ENCODE data around the gene PIGU. TPM values are rescaled to one million over a fixed set of nuclear protein-coding genes. Genes with fewer than 3 reads are reported as not detected.

Gene PIGU
- total and polyA plus RNA-seq, 2 of the 13 experiments (the other 11 are each of a cell fraction or from before 2014, with no cell fraction given): 45.5 to 231 TPM

GRCh38 chr20:34511891-34512265 is 165.0 kb downstream of the PIGU start (continued):
- TF ChIP-seq HOXA5 (CRISPR knock-in tag; IDR thresholded peaks at IDR 0.05): no peak
- no peak for TF ChIP-seq NFE2L2 (IDR thresholded peaks at IDR 0.05; ENCODE audit: low read length)
- TF ChIP-seq ZNF678 (CRISPR knock-in tag; IDR thresholded peaks at IDR 0.05): no peak
- TF ChIP-seq ZIK1 (CRISPR knock-in tag; IDR thresholded peaks at IDR 0.05; ENCODE audit: borderline replicate concordance, low read depth): no peak
- no peak for TF ChIP-seq MAZ (IDR thresholded peaks at IDR 0.05; ENCODE audit: borderline replicate concordance, low read depth, low read length)
- TF ChIP-seq MAZ (CRISPR knock-in tag; IDR thresholded peaks at IDR 0.05; ENCODE audit: low read depth): 0 out of 2 replicates have a peak, but pooled peaks have one; percentile 52
- no peak for TF ChIP-seq THAP9 (CRISPR knock-in tag; IDR thresholded peaks at IDR 0.05; ENCODE audit: borderline replicate concordance)
- no peak for TF ChIP-seq U2AF2 (IDR thresholded peaks at IDR 0.05; ENCODE audit: low read depth, low read length)
- no peak for TF ChIP-seq ZNF136 (CRISPR knock-in tag; IDR thresholded peaks at IDR 0.05; ENCODE audit: low read depth)
- TF ChIP-seq SNAPC5 (CRISPR knock-in tag; IDR thresholded peaks at IDR 0.05; ENCODE audit: borderline replicate concordance): no peak
- TF ChIP-seq ZNF12 (CRISPR knock-in tag; IDR thresholded peaks at IDR 0.05): 0 out of 2 replicates have a peak, but pooled peaks have one; percentile 46
- no peak for TF ChIP-seq ZFP37 (CRISPR knock-in tag; IDR thresholded peaks at IDR 0.05; ENCODE audit: borderline replicate concordance)
- TF ChIP-seq USF2 (IDR thresholded peaks at IDR 0.05; ENCODE audit: low read depth, low read length): no peak
- no peak for TF ChIP-seq USF2 (CRISPR knock-in tag; IDR thresholded peaks at IDR 0.05; ENCODE audit: borderline replicate concordance)
- TF ChIP-seq ZNF841 (CRISPR knock-in tag; IDR thresholded peaks at IDR 0.05; ENCODE audit: borderline replicate concordance): no peak
- TF ChIP-seq ZNF264 (CRISPR knock-in tag; IDR thresholded peaks at IDR 0.05): no peak
- TF ChIP-seq TCF7L2 (IDR thresholded peaks at IDR 0.05; ENCODE audit: low read depth, low read length): no peak
- no peak for TF ChIP-seq PAWR (CRISPR knock-in tag; IDR thresholded peaks at IDR 0.05; ENCODE audit: borderline replicate concordance)
- no peak for TF ChIP-seq ZHX1 (CRISPR knock-in tag; IDR thresholded peaks at IDR 0.05; ENCODE audit: low read depth)
